ENCODE results near the gene NTN1.

DNA sequence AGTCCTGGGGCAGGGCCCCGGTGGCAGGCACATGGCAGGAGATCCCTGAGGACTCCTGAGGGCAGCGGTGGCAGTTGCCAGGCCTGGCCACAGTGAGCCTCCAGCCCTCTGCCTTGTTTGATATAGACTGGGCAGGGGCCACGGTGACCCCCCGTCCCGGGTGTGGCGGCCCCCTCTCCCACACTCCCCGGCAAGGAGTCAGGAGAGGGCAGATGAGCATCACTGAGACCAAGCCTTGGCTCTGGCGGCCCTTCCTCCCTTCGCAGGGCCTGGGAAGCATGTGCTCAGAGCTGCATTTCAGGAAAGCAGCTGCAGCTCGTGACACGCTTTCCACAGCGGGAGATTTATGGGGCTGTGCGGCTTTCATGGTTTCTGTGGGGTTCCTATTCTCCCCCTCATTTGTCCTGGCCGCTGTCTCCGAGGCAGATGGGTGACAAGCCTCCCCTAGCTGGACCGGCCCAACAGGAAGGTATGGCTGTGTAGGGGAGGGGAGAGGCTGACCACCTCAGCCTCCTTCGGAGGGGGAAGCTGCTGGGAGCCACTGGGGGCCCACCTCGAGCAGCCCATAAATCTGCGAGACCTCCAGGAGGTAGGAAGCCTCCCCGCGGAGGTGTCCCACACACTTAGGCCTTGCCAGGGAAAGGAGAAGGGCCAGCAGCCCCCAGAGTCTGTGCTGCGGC, 211.4 kb downstream of the NTN1 start:
- TF ChIP-seq, protein P1, sequence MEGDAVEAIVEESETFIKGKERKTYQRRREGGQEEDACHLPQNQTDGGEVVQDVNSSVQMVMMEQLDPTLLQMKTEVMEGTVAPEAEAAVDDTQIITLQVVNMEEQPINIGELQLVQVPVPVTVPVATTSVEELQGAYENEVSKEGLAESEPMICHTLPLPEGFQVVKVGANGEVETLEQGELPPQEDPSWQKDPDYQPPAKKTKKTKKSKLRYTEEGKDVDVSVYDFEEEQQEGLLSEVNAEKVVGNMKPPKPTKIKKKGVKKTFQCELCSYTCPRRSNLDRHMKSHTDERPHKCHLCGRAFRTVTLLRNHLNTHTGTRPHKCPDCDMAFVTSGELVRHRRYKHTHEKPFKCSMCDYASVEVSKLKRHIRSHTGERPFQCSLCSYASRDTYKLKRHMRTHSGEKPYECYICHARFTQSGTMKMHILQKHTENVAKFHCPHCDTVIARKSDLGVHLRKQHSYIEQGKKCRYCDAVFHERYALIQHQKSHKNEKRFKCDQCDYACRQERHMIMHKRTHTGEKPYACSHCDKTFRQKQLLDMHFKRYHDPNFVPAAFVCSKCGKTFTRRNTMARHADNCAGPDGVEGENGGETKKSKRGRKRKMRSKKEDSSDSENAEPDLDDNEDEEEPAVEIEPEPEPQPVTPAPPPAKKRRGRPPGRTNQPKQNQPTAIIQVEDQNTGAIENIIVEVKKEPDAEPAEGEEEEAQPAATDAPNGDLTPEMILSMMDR (IDR thresholded peaks at IDR 0.05; ENCODE audit: low read depth, low read length, poor library complexity, severe bottlenecking): no peak
- no peak for TF ChIP-seq EZH2phosphoT487 (IDR thresholded peaks at IDR 0.05; ENCODE audit: borderline replicate concordance, low read length)

All from DOHH2 (cell line).